HepG2 (cell line): ENCODE measurements around the gene CDX1. TPM values are rescaled to one million over a fixed set of nuclear protein-coding genes. Genes with fewer than 3 reads are reported as not detected.

Experiments used
- ATAC-seq: fragments of 200-7000 bp; cut with Tn5 transposase; 3 replicates; pipeline ENCODE4 v1.9.1; 2020; ENCODE audit warnings: mild to moderate bottlenecking, moderate library complexity
- BruUV-seq: library from RNA; stranded (reverse); fragments of 400-500 nt; replicated peaks from 2 replicates; lab custom pipeline; 2021; lab: Mats Ljungman, UMichigan
- CTCF ChIA-PET: fragments of 300-600 bp; formaldehyde crosslinking; extraction: SDS; loops from one replicate; lab custom pipeline; 2021; ENCODE audit warnings: low total read pairs, inconsistent platforms, low intra/inter-chr PET ratio; lab: Yijun Ruan, JAX
- POLR2A ChIA-PET: fragments of 350-600 bp; sonication (Branson Sonifier 250); formaldehyde crosslinking; loops from one replicate; lab custom pipeline; 2020; ENCODE audit warnings: antibody characterized with exemption, inconsistent platforms; lab: Yijun Ruan, JAX
- DNase-seq: peaks from one replicate; pipeline ENCODE4 v3.0.0-alpha.2; 2015; ENCODE audit warnings: low spot score
- FAIRE-seq: peaks from 3 replicates; lab custom pipeline; 2011; peaks lifted over from hg19 to GRCh38; lab: Jason Lieb, UNC
- H2AFZ ChIP-seq: one replicate; pipeline ENCODE4 v1.6.1; 2011; ENCODE audit warnings: low read length, inconsistent platforms
- H3K27ac ChIP-seq: fragments of 300-600 bp; 3 replicates; pipeline ENCODE4 v1.8.0; 2011; ENCODE audit warnings: mixed run types, mild to moderate bottlenecking, mixed read lengths, low read length, inconsistent platforms; ENCODE audit not compliant: insufficient read depth; ENCODE audit errors: extremely low read length
- H3K27me3 ChIP-seq, 2 experiments: fragments of 200-600 bp in 1 of 2; 2 replicates in 1 of 2; 3 replicates in 1 of 2; pipeline versions ENCODE4 v1.6.0 to v1.8.0; 2011; ENCODE audit warnings: low read length in 2 of 2, mild to moderate bottlenecking in 2 of 2, moderate library complexity in 2 of 2, inconsistent platforms in 1 of 2; ENCODE audit not compliant: insufficient read depth in 2 of 2, control insufficient read depth in 1 of 2
- H3K36me3 ChIP-seq, 2 experiments: fragments of 200-600 bp in 1 of 2; replicated peaks in 1 of 2; 2 replicates in 1 of 2; 3 replicates in 1 of 2; pipeline versions ENCODE4 v1.5.1 to v1.8.0; 2011; ENCODE audit warnings: low read length in 2 of 2, inconsistent platforms in 1 of 2; ENCODE audit not compliant: insufficient read depth in 2 of 2, control insufficient read depth in 1 of 2
- H3K4me1 ChIP-seq: 2 replicates; pipeline ENCODE4 v1.5.1; 2012; ENCODE audit warnings: low read length, inconsistent platforms; ENCODE audit not compliant: insufficient read depth
- H3K4me2 ChIP-seq: 2 replicates; pipeline ENCODE4 v1.6.0; 2011; ENCODE audit warnings: low read depth, low read length, inconsistent platforms
- H3K4me3 ChIP-seq, 3 experiments: fragments of 200-600 bp in 1 of 3; sonication (generic), shearing (Covaris generic) in 1 of 3; replicated peaks in 1 of 3; 2 replicates each; pipeline ENCODE4 v1.5.1; 2011 to 2016; ENCODE audit warnings: low read length in 3 of 3, inconsistent platforms in 2 of 3, low read depth in 2 of 3, mild to moderate bottlenecking in 2 of 3, control low read depth in 1 of 3, mixed read lengths in 1 of 3; ENCODE audit not compliant: insufficient read depth in 1 of 3
- H3K79me2 ChIP-seq: one replicate; pipeline ENCODE4 v1.6.1; 2011; ENCODE audit warnings: low read length, inconsistent platforms; ENCODE audit not compliant: insufficient read depth
- H3K9ac ChIP-seq: 2 replicates; pipeline ENCODE4 v1.6.0; 2011; ENCODE audit warnings: mild to moderate bottlenecking, low read depth, low read length, inconsistent platforms; ENCODE audit not compliant: insufficient read depth
- H3K9me3 ChIP-seq: 2 replicates; pipeline ENCODE4 v1.5.1; 2012; ENCODE audit warnings: mild to moderate bottlenecking, low read length
- H4K20me1 ChIP-seq: 2 replicates; pipeline ENCODE4 v1.6.0; 2011; ENCODE audit warnings: inconsistent platforms, mild to moderate bottlenecking, low read length, moderate library complexity; ENCODE audit not compliant: insufficient read depth
- CENPBD1 ChIP-seq: sonication (generic); formaldehyde crosslinking; IDR thresholded peaks from 2 replicates; pipeline ENCODE4 v1.8.0; 2022; ENCODE audit warnings: missing genetic modification reagents, low read depth, mild to moderate bottlenecking, borderline replicate concordance
- HOXA3 ChIP-seq: sonication (generic); formaldehyde crosslinking; IDR thresholded peaks from 2 replicates; pipeline ENCODE4 v1.5.0; 2020; ENCODE audit warnings: missing genetic modification reagents
- HOXA9 ChIP-seq: sonication (generic); formaldehyde crosslinking; IDR thresholded peaks from 2 replicates; pipeline ENCODE4 v1.8.1; 2022; ENCODE audit warnings: missing genetic modification reagents, mild to moderate bottlenecking, moderate library complexity, borderline replicate concordance
- IKZF5 ChIP-seq: IDR thresholded peaks from 2 replicates; pipeline ENCODE4 v1.6.1; 2018; ENCODE audit warnings: missing genetic modification reagents, mild to moderate bottlenecking, missing compliant biosample characterization
- PITX1 ChIP-seq: sonication (generic); formaldehyde crosslinking; IDR thresholded peaks from 2 replicates; pipeline ENCODE4 v1.5.1; 2020; ENCODE audit warnings: mild to moderate bottlenecking, missing genetic modification reagents
- PPARG ChIP-seq: conservative IDR thresholded peaks from 2 replicates; pipeline ENCODE4 v1.6.1; 2016; ENCODE audit warnings: missing biosample characterization, missing genetic modification reagents
- PRDM10 ChIP-seq: sonication (generic); formaldehyde crosslinking; IDR thresholded peaks from 2 replicates; pipeline ENCODE4 v1.4.0; 2020; ENCODE audit warnings: low read depth, missing genetic modification reagents
- RXRA ChIP-seq: sonication (generic); formaldehyde crosslinking; IDR thresholded peaks from 2 replicates; pipeline ENCODE4 v1.5.1; 2020; ENCODE audit warnings: missing genetic modification reagents
- TFDP2 ChIP-seq: sonication (generic); formaldehyde crosslinking; IDR thresholded peaks from 2 replicates; pipeline ENCODE4 v1.4.0; 2020; ENCODE audit warnings: missing genetic modification reagents
- ZFYVE20 ChIP-seq: sonication (generic); formaldehyde crosslinking; IDR thresholded peaks from 2 replicates; pipeline ENCODE4 v1.8.0; 2023; ENCODE audit warnings: low read depth, mild to moderate bottlenecking, moderate library complexity, missing genetic modification reagents, borderline replicate concordance
- ZNF12 ChIP-seq: sonication (generic); formaldehyde crosslinking; IDR thresholded peaks from 2 replicates; pipeline ENCODE4 v1.5.0; 2020; ENCODE audit warnings: missing genetic modification reagents
- ZNF263 ChIP-seq: sonication (generic); formaldehyde crosslinking; IDR thresholded peaks from 2 replicates; pipeline ENCODE4 v1.4.0; 2020; ENCODE audit warnings: missing genetic modification reagents
- ZNF614 ChIP-seq: IDR thresholded peaks from 2 replicates; pipeline ENCODE4 v1.6.1; 2018; ENCODE audit warnings: missing biosample characterization, missing genetic modification reagents, inconsistent platforms, borderline replicate concordance
- ZNF746 ChIP-seq: sonication (generic); formaldehyde crosslinking; IDR thresholded peaks from 2 replicates; pipeline ENCODE4 v1.8.0; 2022; ENCODE audit warnings: mild to moderate bottlenecking, missing genetic modification reagents
- ZSCAN9 ChIP-seq: IDR thresholded peaks from 2 replicates; pipeline ENCODE4 v1.6.1; 2016; ENCODE audit warnings: borderline replicate concordance
- WGBS: methylation state at CpG from one replicate; pipeline ENCODE4 v1.1.6; 2017; ENCODE audit warnings: low lambda C conversion rate; 5-methylcytosine and 5-hydroxymethylcytosine counted together
- in situ Hi-C: cut with HindIII; loops from 2 replicates; pipeline ENCODE4 v1.10.0; 2017; ENCODE audit warnings: low pct_unique_long_range_greater_than_20kb; ENCODE audit not compliant: extremely low pct_ligation_motif_present
- intact Hi-C: fragments of 100-400 bp; cut with micrococcal nuclease; formaldehyde crosslinking; loops from one replicate; pipeline ENCODE4 v1.10.0; 2022; ENCODE audit not compliant: unreplicated experiment
- polyA plus RNA-seq, 8 experiments: library from polyadenylated mRNA; depleted of rRNA in 3 of 8; stranded (reverse) in 7 of 8; unstranded in 1 of 8; fragments of >200 nt; fragmentation: Illumina TruSeq in 4 of 8; extraction: Trizol in 4 of 8; gene quantifications; 2 replicates each; pipeline versions ENCODE4 v1.2.1 to v1.2.3, GENCODE V29; 2011 to 2016; ENCODE audit warnings: low read depth in 4 of 8, missing spikeins in 1 of 8, mixed read lengths in 1 of 8; ENCODE audit not compliant: insufficient read depth in 1 of 8
- total RNA-seq, 5 experiments: library from RNA; depleted of rRNA; stranded (reverse); fragments of >200 nt; fragmentation: Illumina TruSeq; extraction: Trizol; gene quantifications; 2 replicates each; pipeline ENCODE4 v1.2.3, GENCODE V29; 2016; ENCODE audit warnings: low read depth in 1 of 5

The CDX1 gene
- total and polyA plus RNA-seq, 2 of the 13 experiments (the other 11 are each of a cell fraction or from before 2014, with no cell fraction given): not detected

- POLR2A ChIA-PET: interaction anchor here (1.4 to 1.8 kb wide), 2 partner anchors 12 to 26 kb away, joined by 5 to 11 read pairs; no protein-coding TSS in a partner anchor
- Histone ChIP-seq H3K4me3 (peak overlapping the region in 2 of 3 experiments; percentile 21 to 61; a peak in 1 of 6 replicates), H2AFZ (no peak overlapping the region), H3K9me3 (no peaks in the 10 kb centered on the region), H3K79me2 (no peaks in the 10 kb centered on the region), H4K20me1 (no peaks in the 10 kb centered on the region), H3K27ac (no peak overlapping the region), H3K36me3 (no peaks in the 10 kb centered on the region), H3K4me1 (peaks cover 68% of the 10 kb centered on the region), H3K4me2 (peak overlapping the region; percentile 74), H3K27me3 (peaks cover 0 to 1% of the 10 kb centered on the region in 2 experiments; a peak in 2 of 5 replicates), H3K9ac (0 out of 2 replicates have a peak overlapping the region, but pooled peaks have one; percentile 6)
- intact Hi-C loops: loop anchor here (5.0 kb wide), 1 partner anchor 189 kb away; no protein-coding TSS in a partner anchor
- BruUV-seq: no TSS peak
- ATAC-seq (peak; percentile 73), DNase-seq (no peak), FAIRE-seq (no peak)
- in situ Hi-C loops: loop anchor here (5.0 kb wide), 1 partner anchor 54 kb away; no protein-coding TSS in a partner anchor
- CTCF ChIA-PET: interaction anchor here (2.0 kb wide), 1 partner anchor 33 kb away, joined by 8 read pairs; no protein-coding TSS in a partner anchor
- 3% methylated on average over 10 of the region's 13 CpGs for WGBS
- TF ChIP-seq HOXA3: peak; percentile 25; the same call in 1 of the 2 replicates
- TF ChIP-seq ZNF614 (CRISPR knock-in tag): 0 out of 2 replicates have a peak, but pooled peaks have one; percentile 36
- peak; percentile 50; the same call in 1 of the 2 replicates for TF ChIP-seq TFDP2 (CRISPR knock-in tag)
- TF ChIP-seq ZSCAN9 (CRISPR knock-in tag): no peak
- no peak for TF ChIP-seq CENPBD1 (CRISPR knock-in tag)
- TF ChIP-seq PPARG: peak; percentile 49
- no peak for TF ChIP-seq IKZF5 (CRISPR knock-in tag)
- peak; percentile 66 for TF ChIP-seq PRDM10 (CRISPR knock-in tag)
- TF ChIP-seq PITX1 (CRISPR knock-in tag): peak; percentile 48; the same call in 1 of the 2 replicates
- TF ChIP-seq ZFYVE20: no peak
- TF ChIP-seq HOXA9 (CRISPR knock-in tag): no peak
- TF ChIP-seq ZNF746 (CRISPR knock-in tag): 0 out of 2 replicates have a peak, but pooled peaks have one; percentile 34
- TF ChIP-seq ZNF263 (CRISPR knock-in tag): peak; percentile 54; the same call in 1 of the 2 replicates
- peak; percentile 16; the same call in 1 of the 2 replicates for TF ChIP-seq RXRA
- TF ChIP-seq ZNF12 (CRISPR knock-in tag): no peak
These were observed 3.0 kb upstream of the CDX1 start for GRCh38 chr5:150163547-150164059.
